Measurements from ENCODE around the gene CDC42SE2.

DNA sequence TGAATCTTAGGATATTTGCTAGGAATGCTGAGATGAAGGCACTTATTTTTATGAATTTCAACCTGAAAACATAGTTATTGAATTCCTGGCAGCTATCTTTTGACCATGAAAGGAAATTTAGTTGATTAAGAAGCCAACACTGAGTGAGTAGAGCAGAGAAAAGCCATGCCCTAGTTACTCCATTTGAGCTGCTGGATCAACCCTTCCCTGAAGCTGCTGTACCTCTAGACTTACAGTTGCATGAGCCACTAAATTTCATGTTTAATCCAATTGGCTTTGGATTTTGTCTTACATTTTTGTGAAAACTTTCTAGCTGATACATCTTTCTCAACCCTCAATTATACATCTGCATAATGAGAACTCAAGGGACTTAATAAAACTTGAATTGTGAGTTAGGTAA lies 54.6 kb downstream of the CDC42SE2 start:
- no peak for TF ChIP-seq CTCF (IDR thresholded peaks at IDR 0.05)
- TF ChIP-seq POLR2A (IDR thresholded peaks at IDR 0.05): no peak

Measured in adrenal gland (tissue), 5 donors.